ENCODE measurements around the gene CDAN1.

The CDAN1 gene

DNA sequence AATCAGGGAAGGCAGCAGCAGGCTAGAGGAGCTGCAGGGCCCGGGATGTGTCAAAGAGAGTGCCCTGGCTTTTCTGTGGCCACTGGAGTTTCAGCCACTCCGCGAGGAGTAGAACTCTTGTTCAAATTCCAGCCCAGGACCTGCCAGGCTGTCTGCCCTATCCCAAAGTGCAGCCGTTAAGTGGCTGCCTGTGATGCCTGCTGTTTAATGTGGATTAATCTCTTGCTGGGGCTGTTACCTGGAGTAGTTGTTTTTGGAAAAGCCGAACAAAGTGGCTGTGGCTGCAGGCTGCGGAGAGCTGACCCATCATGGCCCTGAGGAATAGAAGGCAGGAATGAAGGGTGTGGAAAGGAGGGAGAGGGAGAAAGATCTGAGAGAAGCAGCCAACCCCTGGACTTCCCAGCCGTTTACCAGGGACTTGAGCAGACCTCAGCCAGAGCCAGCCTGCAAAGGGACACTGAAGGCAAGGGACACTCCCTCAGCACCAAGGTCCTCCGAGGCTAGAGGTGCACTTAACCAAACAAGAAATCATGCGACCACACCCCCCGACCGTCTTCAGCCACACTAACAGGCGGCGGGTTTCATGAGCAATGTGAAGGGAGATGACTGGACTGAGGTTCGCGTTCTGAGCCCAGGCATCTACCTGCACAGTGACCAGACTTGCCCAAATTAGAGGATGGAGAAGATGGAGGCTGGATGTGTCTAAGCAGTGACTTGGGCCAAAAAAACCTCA is 4.7 kb downstream of the CDAN1 start:
- no peak for DNase-seq

DNA sequence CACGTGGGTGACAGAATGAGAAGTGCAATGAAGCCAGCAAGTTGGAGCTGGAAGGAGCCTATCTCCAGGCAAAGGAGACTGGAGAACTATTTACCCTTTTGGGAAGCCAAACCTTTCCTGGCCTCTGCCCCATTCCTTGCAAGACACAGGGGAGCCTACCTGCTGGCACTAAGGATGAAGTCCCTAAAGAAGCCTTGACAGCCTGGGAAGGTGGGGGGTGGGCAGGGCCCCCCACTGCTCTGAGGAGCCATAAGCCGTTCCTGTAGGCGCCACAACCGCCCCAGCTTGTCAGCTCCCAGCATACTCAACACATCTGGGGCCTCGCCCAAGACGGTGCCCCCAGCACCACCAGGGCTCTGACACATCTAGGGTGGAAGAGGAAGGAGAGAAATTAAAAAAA is 5.5 kb downstream of the CDAN1 start:
- no peak for DNase-seq

DNA sequence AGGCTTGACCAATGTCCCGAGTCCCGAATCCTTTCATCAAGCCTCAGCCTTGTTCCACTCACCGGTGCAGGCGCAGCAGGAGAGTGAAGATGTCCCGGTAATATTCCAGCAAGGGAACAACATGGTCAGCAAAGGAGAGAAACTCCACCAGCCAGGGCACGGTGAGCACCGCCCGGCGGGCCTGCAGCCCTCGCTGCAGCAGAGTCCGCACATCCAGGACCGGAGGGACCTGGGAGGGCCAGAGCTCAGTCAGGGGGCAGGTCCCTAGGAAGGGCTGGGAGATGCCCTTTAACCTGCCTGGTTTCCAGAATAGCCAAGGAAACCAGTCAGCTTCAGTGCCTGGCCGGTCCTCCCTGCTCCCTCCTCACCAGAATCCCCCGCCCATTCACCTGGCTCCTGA is 6.4 kb downstream of the CDAN1 start:
- no peak for DNase-seq

DNA sequence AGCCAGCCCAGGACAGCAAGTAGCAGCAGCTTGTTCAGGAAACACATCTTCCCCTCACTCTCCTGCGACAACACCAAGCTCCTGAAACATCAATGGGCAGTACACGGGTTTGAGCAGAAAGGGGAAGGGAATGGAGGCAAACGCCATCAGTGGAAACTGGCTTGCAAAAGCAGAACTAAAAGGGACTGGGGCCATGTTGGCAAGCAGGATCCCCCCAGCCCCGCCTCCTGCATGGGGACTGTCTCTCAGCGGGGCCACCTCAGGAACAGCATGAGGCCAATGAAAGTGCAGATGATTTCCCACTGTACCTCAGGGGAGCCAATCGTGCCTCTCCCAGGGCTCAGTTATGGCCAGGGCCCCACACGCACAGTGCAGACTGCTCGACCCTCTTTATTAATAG is 6.8 kb downstream of the CDAN1 start:
- DNase-seq = no peak

DNA sequence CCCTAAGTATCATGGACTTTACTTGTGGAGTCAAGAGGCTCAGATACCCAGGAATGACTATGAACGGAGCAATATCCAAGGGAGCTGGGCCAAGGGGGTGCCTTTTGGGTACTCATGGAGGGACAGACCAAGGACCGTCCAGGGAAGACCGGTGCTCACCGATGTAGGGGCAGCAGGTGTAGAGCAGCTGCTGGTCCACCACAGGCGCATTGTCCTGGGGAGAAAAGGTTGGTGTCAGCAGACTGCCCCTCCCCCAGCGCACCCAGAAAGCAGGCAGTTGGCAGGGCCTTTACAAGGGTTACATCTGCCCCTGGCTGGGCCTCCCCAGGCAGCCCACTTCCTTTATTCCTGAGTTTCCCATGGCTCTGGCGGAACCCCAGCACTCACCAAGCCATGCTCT is 7.5 kb downstream of the CDAN1 start:
- DNase-seq = no peak

DNA sequence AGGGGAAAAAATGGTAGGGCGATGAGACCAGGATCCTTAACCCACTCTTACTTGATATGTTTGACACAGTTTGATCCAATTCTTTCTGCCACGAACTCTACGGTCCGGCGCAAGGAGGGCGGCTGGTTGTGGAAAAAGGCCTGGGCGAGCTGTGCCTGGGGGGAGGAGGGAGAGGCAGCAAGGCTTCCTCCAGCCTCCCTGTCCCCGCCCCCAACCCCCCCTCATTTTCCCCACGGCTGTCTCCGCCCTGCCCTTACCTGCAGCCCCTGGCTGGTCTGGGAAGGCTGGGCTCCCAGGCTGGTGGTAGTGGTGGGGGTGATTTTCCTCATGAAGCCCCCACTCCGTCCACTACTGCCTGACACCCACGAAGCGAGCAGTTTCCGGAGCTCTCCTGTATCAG is 8.0 kb downstream of the CDAN1 start:
- DNase-seq = no peak

DNA sequence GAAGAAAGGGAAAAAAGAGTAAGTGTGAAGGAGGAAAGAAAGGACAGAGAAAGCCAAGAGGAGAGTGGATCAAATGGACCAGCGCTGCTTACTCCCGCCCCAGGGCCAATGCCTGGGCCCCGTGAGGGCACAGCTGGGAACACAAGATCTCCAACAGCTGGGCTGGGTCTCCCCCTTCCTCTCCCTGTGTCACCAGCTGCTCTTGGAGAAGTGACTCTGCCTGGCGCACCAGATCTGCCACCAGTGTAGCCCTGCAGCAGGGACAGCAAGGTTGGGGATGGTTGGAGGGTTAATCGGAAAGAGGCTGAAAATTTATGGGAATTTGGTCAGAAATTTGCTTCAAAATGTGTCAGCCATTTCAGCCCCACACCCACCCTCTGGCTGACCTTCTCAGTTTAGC is 8.4 kb downstream of the CDAN1 start:
- no peak for DNase-seq

DNA sequence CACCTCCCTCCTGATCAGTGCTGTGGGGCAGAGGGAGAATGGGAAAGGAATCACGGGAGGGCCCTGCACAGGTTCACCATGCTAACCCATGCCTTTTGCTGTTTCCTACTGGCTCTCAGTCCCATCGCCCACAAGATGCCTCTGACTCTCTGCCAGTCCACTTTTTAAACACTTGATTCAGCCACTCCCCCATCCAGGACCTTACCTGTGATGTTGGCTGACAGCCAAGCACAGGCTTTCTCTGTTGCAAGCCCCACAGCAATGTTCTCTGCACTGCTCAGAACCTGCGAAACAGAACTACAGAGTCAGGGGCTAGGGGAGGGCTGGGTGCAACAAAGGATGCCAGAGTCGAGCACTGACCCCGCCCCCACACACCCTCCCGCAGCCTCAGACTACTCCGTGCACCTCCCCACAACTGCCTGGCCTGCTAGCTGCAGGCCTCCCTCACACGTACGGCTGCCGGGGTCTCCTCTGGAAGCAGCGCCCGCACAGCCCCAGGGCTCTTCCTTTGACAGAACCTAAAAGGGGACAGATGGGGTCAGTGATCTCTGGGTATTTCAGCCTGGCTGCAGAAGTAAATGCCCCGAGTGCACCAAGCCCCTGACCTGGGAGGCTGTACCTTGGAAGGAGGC is 9.1 kb downstream of the CDAN1 start:
- no peak for DNase-seq

DNA sequence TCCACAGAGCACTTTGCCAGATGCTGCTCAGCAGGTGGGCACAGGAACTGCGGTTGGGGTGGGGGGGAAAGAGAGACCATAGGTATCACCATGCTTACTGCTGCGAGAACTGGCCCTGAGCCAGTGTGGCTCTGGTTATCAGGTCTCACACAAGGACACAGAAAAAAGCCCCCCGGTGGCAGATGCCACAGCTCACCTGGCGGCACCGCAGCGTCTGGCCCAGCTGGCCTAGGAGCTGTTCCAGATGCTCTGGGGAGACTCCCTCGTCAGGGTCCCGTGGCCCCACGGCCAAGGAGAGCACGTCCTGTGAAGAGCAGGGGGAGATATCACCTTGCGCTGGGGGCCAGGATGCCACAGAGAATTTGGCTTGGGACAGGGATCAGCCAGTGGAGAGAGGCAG is 10.8 kb downstream of the CDAN1 start:
- DNase-seq = no peak

DNA sequence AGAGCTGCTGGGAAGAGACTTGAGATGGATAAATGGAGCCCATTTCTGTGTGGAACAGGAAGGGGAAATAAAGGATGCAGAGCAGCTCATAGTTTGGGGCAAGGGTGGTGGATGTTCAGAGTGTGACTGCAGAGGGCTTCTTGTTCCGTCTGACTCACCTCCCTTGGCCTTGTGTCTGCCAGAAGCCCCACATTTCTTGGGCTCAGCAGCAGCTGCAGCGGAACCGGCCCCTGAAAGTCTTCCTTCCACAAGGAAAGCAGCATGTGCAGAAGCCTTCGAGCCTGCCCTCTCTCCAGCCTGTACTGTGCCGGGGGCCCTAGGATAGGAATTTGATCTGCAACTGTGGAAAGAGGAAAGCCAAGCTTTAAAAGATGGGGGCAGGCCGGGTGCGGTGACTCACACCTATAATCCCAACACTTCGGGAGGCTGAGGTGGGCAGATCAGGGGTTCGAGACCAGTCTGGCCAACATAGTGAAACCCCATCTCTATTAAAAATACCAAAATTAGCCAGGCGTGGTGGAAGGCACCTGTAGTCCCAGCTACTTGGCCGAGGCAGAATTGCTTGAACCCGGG is 11.5 kb downstream of the CDAN1 start:
- no peak for DNase-seq

DNA sequence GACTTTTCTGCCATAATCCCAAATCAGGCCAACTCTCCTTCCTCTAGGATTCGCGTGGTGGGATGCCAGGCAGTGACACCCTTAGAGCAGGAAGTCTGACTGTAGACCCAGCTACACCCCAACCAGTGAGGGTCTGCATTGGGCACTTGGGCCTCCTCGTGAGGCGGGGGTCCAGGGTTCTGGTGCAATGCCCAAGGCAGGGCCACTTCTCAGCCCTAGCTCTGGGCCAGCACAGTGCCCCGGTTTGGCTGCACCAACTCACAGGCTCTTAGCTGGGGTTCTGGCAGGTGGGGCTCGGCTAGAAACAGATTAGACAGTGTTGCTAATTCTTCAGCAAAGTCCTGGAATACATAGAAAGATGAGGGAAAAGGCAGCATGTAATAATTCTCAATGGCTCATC is 12.7 kb downstream of the CDAN1 start:
- no peak for DNase-seq

DNA sequence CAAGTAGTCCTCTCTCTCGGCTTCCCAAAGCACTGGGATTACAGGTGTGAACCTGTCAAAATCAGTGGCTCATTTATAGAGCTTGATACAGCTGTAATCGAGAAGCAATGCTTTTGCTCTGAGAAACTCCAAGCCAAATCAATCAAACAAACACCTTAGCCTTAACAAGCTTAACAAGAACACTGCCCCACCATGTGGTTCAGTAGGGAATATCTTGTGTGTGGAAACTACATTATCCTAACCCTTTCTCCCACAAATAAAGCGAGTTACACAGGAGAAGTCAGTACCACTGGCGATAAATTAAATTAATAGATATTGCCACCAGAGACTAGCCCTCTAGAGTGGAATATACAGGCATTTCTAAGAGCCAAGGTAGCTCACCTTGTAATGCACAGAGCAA is 13.9 kb downstream of the CDAN1 start:
- no peak for DNase-seq

DNA sequence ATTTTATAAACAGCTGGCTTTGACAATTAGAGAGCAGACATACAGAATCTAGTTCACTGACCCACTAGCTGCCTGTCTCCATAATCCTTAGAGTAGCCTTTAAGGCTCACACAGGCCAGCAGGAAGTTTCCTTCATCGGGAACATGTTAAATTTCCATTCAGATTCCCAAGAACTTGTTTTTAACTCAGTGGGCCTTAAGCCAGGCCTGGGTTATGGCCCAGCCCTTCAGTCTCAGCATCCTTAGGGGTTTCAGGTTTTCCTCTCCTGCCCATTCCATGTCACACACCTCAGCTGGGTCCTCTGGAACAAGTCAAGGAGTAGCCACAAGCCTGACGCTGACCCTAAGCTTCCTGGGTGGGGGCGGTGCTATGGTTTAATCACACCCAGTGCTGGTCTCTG is 15.0 kb downstream of the CDAN1 start:
- no peak for DNase-seq

DNA sequence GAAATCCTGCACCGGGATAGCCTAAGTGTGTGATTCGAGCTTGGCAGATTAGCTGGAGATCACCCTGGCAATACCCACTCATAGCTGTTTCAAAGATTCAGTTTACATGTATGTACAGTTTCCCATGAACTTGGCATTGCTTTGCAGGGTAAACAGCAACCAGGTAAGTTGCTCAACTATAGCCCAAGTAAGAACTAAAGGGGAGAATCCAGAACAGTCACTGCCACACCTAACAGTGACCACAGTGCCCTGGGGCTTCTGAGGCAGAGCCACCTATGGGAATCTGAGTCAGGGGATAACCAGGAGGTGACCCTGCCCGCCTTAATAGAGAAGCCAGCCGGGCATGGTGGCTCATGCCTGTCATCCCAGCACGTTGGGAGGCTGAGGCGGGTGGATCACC is 15.9 kb downstream of the CDAN1 start:
- DNase-seq = no peak

DNA sequence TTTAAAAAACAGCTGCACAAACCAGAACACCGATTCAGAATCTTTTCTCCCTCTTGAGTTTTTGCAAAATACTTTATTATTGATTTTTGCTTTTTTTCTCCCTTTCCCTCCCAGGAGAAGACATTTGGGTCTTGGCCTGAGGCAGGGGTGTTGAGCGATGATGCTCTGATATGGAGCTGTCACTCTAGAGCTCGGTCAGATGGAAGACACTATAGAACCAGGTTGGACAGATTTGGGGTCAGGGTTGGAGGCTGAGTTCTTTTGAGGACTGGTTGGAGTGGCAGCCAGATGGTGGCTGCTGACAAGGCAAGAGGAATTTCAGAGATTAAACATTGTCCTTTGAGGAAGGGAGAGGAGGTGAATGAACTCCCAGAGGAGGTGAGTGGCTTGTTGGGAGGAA is 16.9 kb downstream of the CDAN1 start:
- DNase-seq = no peak

DNA sequence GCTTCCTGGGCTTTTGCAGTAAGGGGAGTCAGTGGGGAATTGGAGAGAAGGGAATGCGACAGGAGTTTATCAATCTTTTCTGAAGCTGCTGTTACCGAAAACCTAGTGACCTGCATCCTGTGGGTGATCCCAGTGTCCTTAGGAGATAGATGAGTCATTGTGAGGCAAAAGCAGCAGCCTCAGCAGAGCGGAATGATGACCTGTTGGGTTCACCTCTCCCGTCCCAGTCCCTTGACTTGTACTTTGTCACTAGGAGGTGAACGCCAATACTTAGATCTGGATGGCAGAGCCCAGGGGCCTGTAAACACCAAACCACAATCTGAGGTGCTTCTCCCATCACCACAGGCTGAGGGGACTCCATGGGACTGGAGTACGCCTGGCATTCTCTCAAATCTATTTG is 17.9 kb downstream of the CDAN1 start:
- no peak for DNase-seq

DNA sequence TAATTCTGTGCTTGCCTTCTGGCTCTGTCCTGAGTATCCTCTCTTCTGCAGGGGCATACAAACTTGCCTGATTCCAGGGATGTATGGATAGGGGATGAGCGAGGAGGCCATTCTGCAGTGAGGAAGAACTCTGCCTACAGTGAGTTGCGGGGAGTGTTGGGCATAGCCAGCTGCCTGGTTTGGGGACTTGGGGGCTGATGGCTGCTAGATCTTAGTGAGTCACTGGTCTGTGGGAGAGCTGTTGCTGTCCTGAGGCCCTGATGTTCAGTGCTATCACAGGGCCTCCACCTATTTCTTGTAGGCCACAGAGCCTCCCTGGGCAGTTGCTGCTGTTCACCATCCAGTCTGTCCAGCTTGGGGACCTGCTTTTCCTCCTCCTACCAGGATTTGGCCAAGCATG is 20.3 kb downstream of the CDAN1 start:
- DNase-seq = no peak

DNA sequence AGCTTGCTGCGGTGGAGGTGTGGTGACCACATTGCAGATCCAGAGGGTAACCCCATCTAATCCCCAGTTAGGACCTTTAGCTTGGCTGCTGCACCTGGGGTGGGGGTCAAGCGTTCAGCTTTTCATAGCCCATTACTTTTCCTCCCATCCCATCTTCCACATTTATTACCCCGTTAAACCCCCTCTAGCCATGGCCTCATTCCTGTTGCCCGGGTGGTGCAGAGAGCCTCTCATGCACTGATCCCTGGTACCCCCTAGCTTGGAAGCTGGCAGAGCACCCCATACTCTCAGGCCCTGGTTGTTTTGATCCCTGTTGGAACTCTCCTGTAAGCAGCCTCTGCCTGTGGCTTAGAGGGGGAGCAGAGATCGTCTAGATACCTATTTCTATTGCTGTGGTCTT is 20.8 kb downstream of the CDAN1 start:
- no peak for DNase-seq

DNA sequence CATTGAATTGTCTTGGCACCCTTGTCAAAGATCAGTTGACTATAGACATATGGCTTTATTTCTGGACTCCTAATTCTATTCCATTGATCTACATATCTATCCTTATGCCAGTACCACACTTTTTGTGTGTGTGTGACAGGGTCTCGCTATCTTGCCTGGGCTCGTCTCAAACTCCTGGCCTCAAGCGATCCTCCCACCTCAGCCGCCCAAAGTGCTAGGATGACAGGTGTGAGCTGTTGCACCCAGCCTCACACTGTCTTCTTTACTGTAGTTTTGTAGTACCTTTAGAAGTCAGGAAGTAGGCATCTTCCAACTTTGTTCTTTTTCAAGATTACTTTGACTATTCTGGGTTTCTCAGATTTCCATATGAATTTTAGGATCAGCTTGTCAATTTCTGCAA is 24.3 kb downstream of the CDAN1 start:
- no peak for DNase-seq

DNA sequence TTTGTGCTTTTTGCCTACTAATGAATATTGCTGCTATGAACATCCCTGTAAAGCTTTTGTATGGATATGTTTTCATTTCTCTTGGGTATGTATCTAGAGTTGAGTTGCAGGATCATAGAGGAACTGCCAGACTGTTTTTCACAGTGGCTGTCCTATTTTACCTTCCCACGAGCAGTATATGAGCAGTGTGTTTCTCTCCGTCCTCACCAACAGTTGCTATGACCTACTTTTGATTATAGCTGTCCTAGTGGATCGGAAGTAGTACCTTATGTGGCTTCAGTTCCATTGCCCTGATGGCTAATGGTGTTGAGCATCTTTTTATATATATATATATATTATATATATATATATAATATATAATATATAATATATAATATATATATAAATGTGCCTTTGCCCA is 25.2 kb downstream of the CDAN1 start:
- DNase-seq = no peak

DNA sequence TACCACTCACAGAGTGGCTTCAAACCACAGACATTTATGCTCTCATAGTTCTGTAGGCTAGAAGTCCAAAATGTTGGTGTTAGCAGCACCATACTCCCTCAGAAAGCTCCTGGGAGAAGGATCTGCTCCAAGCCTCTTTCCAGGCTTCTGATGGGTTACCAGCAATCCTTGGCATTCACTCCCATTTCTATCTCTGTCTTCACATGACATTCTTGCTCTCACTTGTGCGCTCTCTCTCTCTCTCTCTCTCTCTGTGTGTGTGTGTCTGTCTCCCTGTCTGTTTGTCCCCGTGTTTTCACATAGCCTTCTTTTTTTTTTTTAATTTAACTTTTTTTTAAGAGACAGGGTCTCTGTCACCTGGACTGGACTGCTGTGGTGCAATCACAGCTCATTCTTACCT is 26.3 kb downstream of the CDAN1 start:
- DNase-seq = no peak

DNA sequence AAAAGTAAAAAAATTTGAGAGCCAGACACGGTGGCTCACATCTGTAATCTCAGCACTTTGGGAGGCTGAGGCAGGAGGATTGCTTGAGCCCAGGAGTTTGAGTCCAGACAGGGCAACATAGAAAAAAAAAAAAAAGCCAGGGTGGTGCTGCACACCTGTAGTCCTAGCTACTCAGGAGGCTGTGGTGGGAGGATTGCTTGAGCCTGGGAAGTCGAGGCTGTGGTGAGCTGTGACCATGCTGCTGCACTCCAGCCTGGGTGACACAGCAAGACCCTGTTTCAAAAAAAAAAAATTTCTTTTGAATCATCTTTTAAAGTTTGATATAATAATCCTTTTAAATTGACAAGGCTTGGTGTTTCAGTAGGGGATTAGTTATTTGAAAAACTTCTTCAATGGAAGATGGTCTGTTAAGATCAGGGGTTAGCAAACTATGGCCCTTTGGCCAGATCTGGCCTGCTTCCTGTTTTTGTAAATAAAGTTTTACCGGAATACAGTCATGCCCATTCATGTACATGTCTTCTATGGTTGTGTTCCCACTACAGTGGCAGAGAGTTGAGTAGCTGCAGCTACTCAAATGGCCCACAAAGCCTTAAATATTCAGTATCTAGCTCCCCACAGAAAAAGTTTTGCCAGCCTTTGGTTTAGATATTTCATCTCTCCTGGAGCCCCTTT is 28.9 kb downstream of the CDAN1 start:
- no peak for DNase-seq

DNA sequence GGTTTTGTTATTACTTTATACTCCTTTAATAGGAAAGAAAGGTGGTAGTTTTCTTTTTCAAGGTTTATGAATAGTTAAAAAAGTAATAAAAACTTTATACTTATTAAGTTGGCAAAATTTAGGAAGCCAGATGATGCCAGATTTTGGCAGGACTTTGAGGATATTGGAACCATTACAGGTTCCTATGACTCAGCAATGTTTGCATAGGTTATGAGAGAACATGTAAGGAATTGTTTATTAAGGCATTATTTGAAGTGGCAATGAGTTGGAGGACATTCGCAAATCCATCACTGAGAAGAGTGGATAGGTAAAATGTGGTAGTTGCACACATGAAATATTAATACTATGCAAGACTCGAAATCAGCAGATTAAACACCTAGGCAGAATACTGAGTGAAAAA is 29.9 kb downstream of the CDAN1 start:
- no peak for DNase-seq

DNA sequence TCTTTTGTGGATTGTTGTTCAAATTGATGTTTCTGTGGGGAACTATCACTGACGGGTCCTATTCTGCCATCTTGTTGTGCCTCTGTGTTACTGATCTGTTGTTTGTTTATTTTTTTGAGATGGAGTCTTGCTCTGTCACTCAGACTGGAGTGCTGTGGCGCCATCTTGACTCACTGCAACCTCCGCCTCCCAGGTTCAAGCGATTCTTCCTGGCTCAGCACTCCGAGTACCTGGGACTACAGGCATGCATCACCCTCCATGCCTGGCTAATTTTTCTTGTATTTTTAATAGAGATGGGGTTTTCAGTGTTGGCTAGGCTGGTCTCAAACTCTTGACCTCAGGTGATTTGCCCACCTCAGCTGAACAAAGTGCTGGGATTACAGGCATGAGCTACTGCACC is 31.6 kb downstream of the CDAN1 start:
- no peak for DNase-seq

All from stimulated activated CD4-positive, alpha-beta T cell treated with anti-CD3 and anti-CD28 coated beads, Interleukin-4, amount 100 ng/mL, for 24 hours (primary cell).